HG02870 (cell line): Measurements from ENCODE around the gene MAPK14.
A peak's percentile ranks its signal among the peaks of the same experiment; 100 is the strongest.

ENCODE experiments used
- ATAC-seq: cut with Tn5 transposase; IDR thresholded peaks from one replicate; pipeline ENCODE4 v1.9.1; 2021; ENCODE audit warnings: mild to moderate bottlenecking, moderate library complexity; ENCODE audit not compliant: unreplicated experiment

Gene MAPK14

DNA sequence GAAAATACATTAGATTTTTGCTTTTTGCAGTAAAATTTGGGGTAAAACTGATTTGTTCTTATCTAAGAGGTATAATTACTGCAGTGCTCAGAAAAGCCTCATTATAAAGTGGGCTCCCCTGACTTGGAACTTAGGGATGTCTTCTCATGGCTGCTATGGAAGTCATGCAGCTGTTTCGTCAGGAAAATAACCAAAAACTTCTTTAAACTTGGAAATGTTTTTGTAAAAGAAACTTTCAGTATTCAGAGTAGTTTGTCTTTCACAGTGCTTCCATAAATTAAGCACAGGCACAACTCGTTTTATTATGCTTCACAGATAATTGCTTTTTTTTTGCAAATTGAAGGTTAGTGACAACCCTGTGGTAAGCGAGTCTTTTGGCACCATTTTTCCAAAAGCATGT is 6.8 kb downstream of the MAPK14 start:
- ATAC-seq, result no peak

DNA sequence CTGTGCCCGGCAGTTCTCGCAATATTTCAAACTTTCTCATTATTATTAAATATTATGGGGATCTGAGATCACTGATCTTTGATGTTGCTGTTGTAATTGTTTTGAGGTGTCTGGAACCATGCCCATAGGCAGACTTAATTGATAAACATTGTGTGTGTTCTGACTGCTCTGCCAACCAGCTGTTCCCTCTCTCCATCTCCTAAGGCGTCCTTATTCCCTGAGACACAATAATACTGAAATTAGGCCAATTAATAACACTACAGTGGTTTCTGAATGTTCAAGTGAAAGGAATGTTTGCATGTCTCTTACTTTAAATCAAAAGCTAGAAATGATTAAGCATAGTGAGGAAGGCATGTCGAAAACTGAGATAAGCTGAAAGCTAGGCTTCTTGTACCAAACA is 7.6 kb downstream of the MAPK14 start:
- no peak for ATAC-seq

DNA sequence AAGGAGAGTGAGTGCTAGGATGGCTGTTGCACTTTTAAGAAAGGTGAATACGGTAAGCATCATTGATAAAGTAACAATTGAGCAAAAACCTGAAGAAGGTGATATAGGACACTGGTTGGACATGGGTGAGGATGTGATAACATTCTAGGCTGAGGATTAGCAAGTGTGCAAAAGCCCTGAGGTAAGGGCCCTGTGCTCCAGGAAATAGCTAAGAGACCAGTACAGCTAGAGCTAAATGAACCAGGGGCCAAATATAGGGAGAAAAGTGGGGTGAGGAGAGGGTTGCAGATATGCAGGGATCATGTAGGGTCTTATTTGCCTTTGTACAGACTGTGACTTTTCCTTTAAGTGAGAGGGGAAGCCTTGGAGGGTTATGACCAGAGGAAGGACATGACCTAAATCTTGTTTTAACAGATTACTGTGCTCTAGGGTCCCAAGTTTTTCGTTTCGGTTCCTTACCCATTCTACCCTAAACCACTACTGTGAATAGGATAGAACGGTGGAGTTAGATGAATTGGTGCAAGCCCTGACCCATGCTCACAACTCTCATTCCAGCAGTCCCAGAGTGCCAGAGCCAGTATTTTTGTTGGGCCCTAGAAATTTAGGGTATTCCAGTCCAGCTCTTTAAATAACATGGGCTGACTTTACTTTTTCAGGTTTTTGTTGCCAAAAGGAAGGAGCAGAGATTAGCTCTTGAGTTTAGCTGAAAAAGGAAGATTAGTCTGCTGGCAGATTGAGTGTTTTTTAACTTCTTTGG is 10.7 kb downstream of the MAPK14 start:
- ATAC-seq, result peak; percentile 45

DNA sequence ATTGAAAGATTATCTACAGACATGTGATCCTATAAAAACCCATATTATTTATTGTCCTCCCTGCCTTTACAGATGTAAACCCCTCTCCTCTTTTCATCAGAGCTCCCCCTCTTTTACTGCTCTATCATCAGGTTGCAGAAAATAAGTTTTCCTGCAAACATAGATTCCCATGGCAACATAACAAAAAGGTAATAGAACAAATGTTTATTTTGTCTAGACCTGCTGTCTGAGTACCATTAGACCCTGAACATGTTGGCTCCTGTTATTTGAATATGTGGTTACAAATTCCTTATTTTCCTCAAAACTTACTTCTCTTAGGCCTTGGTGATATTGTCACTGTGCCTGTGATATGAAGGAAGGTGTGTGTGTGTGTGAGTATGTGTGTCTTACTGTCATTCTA is 11.5 kb downstream of the MAPK14 start:
- ATAC-seq, result no peak

DNA sequence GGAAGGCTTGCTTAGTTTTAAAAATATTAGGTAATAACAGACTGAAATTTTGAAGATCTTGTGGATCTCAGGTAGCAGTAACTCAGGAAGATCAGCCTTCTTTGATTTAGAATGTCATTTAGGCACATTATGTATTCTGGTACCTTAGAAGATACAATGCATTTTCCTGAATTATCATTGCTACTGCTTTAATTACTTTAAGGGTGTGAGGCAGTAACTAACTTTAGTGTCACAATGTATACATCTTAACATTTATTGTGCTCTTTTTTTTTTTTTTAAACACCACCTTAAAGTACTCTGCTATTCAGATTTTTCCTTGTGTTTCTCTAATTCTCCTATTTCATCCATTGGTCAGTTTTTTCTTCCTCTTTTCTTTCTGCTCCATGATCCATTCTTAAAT is 13.3 kb downstream of the MAPK14 start:
- no peak for ATAC-seq

DNA sequence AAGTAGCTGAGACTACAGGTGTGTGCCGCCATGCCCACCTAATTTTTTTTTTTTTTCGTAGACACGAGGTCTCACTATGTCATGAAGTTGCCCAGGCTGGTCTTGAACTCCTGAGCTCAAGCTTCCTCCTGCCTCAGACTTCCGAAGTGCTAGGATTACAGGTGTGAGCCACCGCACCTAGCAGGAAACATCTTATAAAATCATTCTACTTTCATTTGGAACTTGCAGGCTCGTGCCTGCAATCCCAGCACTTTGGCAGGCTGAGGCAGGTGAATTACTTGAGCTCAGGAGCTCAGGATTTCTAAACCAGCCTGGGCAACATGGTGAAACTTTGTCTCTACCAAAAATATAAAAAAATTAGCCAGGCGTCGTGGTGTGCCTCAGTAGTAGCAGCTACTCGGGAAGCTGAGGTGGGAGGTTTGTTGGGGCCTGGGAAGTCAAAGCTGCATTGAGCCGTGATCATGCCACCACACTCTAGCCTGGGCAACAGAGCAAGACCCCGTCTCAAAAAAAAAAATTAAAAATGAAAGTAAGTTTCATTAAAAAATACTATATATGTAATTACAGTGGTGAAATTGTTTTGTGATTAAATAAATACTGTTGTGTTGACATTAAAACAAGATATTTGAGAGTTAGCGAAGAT is 15.1 kb downstream of the MAPK14 start:
- ATAC-seq, result no peak

DNA sequence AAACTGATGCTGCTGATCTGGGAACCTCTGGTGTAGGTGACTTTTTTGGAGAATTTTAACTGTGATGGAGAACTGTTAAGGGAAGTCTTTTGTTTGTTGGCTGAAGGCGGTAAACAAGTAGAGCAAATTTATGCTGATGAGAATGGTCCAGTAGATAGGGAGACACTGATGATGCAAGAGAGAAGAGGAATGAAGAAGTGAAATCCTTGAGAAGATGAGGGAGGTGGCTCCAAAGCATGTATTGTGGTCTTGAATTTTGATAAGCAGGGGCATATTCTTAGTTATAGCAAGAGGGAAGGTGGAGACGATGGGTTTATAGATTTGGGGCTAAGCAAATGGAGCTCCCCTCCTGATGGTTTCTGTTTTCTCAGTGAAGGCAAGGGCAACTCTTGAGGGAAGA is 22.0 kb downstream of the MAPK14 start:
- no peak for ATAC-seq

DNA sequence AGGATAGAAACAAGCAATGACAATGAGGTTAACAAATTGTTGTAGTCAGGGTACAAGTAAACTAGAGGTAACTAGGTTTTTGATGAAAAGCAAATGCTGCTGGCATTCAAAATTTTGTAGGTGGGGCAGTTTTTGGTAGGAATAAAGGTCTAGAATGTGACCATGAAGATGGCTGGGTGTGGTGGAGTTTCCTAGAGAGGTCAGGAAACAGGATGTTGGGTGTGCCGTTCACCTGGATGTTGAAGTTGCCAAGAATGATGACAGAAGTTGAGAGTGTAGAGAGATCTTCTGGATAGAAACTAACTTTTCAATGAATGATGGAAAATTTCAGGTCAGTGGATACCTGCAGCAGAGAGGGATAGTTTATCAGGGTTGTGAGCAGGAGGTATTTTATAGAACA is 22.7 kb downstream of the MAPK14 start:
- ATAC-seq, result no peak

DNA sequence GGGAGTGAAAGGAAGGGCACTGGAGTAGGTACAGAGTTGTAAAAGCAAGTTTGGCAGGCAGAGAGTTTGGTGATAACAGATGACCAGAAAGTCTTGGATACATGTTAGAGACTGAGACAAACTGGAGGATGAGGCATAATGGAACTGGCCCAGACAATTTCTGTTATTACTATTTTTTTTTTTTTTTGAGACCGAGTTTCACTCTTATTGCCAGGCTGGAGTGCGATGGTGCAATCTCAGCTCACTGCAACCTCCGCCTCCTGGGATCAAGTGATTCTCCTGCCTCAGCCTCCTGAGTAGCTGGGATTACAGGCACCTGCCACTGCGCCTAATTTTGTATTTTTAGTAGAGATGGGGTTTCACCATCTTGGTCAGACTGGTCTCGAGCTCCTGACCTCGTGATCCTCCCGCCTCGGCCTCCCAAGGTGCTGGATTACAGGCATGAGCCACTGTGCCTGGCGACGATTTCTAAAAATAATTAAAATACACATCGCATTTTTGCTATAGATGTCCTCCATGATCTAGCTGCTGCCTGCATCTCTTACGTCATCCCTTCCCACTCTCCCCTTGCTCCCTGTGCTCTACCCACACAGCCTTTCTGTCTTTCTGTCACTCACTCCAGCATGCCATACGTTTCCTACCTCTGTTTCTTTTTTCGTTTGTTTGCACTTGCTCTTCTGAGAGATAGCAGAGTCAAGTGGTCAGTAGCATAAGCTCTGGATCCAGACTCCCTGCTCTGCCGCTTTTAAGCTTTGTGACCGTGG is 23.5 kb downstream of the MAPK14 start:
- ATAC-seq, result no peak

DNA sequence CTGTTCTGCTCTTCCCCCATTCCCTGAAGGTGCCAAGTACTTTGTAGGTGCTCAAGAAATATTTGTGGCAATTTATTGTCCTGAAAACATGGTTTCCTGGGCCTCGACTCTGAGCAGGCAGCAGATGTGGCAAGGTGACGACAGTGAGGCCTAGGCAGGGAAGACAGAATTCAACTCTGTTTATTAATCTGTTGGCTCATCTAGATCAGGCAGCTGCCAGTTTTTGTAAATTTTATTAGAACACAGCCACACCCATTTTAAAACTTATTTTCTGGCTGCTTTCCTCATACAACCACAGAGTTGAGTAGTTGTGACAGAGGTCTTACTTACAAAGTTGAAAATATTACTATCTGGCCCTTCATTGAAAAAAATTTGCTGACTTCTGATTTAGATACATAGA is 24.5 kb downstream of the MAPK14 start:
- no peak for ATAC-seq

DNA sequence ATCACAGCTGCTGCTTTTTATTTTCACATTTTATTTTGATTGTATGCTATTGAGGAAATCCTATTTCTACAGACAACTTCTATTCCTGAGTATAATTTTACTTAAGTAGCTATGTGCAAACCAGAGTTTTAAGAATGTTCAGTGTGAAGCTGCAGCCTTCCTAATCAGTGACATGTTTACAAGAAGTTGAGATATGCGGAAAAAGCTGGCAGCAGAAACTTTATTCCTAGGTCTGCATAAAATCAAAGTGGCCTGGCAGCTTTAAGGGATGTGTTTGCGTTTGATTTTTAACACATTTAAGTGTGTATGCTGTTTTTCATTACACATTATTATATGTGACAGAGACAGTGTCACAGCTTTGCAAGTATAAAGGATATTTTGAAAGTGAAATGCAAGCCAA is 26.3 kb downstream of the MAPK14 start:
- ATAC-seq, result no peak

DNA sequence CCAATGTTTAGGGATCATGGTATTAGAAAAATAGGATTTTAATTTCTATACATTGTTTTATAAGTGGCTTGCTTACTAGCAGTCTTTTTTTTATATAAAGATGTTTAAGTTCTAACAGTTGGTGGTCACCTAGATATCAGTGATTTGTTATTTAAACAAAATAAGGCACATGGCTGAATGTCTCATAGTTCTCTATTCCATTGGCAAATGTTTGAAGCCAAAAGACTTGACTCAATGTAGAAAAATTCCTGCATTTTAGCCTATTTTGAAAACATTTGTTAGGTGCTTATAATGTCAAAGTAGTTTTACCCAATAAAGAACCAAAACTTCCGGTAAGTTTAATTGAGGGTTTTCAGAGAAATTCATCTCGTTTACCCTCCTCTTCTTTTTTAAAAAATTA is 26.8 kb downstream of the MAPK14 start:
- ATAC-seq, result no peak

DNA sequence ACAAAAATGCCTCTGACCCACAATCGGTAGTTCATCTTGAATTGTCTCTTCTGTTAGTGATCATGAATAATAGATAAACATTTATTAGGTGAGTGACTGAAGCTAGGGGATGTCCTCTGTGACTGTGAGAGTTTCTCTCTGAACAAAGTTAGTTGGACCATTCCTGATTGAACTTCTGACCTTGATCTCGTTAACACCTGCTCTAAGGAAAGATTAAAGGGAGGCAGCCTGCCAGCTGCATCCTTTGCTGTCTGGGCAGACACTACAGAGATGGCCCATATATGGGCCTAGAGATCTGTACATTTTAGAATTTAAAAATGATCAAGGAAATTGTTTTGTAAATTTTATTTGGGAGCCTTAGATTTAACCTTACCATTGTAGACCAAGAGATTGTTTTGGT is 27.3 kb downstream of the MAPK14 start:
- ATAC-seq, result no peak

DNA sequence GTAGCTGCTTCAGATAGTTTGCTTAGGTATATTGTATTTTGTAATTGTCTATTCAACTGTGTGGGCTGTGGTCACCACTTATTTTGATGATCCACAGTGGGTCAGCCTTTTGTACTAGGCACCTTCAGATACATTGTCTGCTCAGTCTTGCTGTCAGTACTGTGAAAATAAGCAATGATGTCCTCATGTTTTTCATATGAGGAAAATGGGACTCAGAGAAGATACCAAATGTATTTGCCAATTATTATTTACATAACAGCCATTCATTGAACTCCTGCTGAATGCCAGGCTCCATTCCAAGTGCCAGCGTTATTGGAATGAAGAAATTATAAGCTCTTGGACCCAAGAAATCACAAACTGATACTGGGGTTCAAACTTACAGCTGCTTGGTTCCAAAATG is 28.6 kb downstream of the MAPK14 start:
- ATAC-seq, result no peak

DNA sequence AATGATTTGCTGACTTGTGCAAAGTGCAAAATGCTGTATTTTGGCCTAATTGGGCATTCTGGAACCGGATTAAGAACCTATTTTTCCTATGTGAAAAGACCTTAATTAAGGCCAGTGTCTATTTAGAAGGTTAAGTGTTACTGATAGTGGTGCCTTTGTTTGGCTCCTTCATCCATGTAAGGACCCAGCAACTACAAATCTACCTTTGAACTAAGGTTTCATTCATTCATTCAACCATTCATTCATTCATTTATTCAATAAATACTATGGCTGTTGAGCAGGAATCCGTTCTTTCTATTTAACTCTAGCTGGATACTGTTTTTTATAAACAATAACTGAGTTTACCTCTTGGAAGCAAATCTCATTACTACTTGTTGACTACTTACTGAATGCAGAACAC is 33.6 kb downstream of the MAPK14 start:
- no peak for ATAC-seq

DNA sequence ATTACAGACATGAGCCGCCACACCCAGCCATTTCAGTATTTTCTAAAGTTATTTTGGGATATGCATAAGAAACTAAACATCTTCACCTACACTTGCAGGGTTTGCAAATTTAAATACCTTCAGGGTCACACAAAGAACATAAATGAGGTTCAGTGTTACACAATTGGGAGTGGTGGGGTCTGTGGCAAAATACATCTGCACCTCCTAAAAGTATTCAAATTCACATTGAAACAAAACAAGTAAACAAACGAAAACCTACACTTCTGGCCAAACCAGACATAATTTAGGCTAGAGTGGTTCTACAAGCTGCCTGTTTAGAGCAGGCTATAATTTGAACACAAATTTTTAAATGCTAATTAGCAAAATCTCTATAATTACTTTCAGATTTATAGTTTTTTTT is 34.6 kb downstream of the MAPK14 start:
- ATAC-seq, result no peak

DNA sequence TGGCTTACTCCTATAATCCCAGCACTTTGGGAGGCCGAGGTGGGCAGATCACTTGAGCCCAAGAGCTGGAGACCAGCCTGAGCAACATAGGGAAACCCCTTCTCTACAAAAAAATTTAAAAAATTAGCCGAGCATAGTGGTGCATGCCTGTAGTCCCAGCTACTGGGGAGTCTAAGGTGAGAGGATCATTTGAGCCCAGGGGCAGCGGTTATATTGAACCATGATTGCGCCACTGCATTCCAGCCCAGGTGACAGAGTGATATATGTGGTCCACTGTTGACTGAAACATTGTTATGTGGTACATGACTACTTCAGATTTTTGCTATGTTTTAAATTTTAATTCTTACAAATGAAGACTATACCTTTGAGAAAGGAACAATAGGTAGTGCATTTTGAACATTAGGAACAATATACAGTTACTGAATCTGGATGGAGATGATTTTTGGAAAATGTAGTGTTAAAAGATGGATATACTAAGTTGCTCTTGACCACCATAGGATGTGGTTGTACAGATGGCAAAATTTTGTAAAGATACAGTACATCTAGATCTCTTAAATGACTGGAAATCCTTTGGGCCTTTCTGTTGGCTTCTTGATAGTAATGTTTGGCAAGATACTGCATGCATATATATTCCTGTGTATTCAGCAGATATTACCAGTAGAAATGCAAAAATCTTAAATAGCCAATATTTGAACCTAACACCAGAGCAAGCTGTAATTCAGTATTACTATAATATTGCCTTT is 35.9 kb downstream of the MAPK14 start:
- no peak for ATAC-seq

DNA sequence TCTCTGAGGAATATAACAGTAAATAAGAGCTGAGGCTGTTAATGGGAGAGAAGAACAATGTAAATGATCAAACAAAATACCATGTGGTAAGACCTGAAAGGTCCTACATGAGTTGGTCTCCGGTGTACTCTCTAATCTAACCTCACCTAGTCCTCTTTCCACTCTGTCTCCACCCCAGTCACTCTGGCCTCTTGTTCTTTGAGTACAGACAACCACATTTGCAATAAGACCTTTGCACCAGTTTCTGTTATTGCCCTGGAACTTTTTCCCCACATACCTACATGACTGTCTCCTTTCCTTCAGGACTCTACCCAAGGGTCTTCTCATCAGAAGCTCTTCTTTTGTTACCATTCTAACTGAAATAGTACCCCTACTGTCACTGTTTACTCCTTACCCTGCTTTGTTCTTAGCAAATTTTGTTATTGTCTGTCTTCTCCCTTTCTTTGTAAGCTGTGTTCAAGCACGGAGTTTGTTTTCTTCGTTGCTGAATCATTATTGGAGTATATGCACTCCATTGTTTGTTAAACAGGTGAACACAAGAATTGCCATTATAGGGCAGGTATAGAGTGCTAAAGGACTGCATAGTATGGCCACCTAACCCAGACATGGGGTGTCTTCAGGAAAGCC is 37.3 kb downstream of the MAPK14 start:
- no peak for ATAC-seq

DNA sequence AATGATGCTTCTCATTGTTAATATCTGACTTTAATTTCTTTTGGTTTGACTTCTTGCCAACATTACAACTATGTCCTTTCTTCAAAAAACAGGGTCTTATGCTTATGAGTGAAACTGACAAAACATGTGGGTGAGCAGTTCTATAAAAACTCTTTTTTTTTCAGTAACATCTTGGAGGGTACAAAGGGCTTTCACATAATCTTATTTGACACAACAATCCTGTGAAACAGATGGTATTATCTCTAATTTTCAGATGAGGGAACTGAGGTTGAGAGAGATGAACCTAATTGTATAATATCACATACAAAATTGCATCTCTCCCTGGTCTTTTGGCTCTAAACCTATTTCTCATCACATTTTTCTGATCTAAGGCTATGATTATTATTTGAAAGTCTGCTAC is 38.3 kb downstream of the MAPK14 start:
- no peak for ATAC-seq

DNA sequence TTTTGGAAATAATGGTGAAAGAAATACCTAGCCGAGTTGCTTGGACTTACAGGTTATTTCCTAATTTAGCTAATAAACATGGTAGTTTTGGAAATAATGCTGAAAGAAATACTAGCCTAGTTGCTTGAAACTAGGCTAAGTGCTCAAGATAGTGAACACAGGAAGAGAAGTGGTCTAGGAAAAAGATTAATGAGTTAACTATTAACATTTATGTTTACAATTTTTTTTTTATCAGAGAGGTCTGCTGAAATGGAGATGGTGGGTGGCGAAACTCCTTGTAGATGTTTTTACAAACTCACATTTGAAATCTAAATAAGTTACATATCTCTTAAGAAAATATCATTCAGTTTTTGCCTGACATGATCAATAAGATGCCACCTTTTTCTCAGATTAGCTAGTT is 39.2 kb downstream of the MAPK14 start:
- no peak for ATAC-seq
